ENCODE measurements around the gene FYCO1. TPM values are rescaled to one million over a fixed set of nuclear protein-coding genes. Genes with fewer than 3 reads are reported as not detected.

FYCO1 gene
- total RNA-seq, 6 experiments from 2014 or later: 20.8 to 30.7 (median 27.2) TPM

- Mint-ChIP-seq H3K36me3 (ENCODE audit: low read depth) (peaks cover 18% of the 10 kb centered on the region), H3K4me1 (ENCODE audit: low read depth) (peaks cover 11% of the 10 kb centered on the region)
- no peak for DNase-seq
Measured at GRCh38 chr3:45936261-45936660, 59.4 kb downstream of the FYCO1 start.

GRCh38 chr3:45933591-45933990, 62.0 kb downstream of the FYCO1 start:
- no peak for DNase-seq
- Mint-ChIP-seq H3K4me3 (no peak overlapping the region), H3K36me3 (ENCODE audit: low read depth) (peaks cover 18% of the 10 kb centered on the region), H3K4me1 (ENCODE audit: low read depth) (peaks cover 8% of the 10 kb centered on the region), H3K27me3 (ENCODE audit: insufficient read depth) (peaks cover 2% of the 10 kb centered on the region; the same call in 1 of the 2 replicates), H3K27ac (no peak overlapping the region), H3K9me3 (no peaks in the 10 kb centered on the region)
- no peak for TF ChIP-seq CTCF (IDR thresholded peaks at IDR 0.05)

More at GRCh38 chr3:45936261-45936660, 59.4 kb downstream of the FYCO1 start:
- H3K4me3 Mint-ChIP-seq: no peak overlapping the region
- no peak for TF ChIP-seq CTCF (IDR thresholded peaks at IDR 0.05)
- no peaks in the 10 kb centered on the region for H3K27me3 Mint-ChIP-seq (ENCODE audit: insufficient read depth)
- H3K9me3 Mint-ChIP-seq: no peaks in the 10 kb centered on the region; the same call in 1 of the 2 replicates
- H3K27ac Mint-ChIP-seq: no peak overlapping the region

- no peak for TF ChIP-seq CTCF (IDR thresholded peaks at IDR 0.05)
- DNase-seq: no peak
- H3K27ac Mint-ChIP-seq: no peak overlapping the region
- H3K9me3 Mint-ChIP-seq: no peaks in the 10 kb centered on the region
- H3K4me1 Mint-ChIP-seq (ENCODE audit: low read depth): peaks cover 23% of the 10 kb centered on the region
- peaks cover 2% of the 10 kb centered on the region; the same call in 1 of the 2 replicates for H3K27me3 Mint-ChIP-seq (ENCODE audit: insufficient read depth)
- H3K4me3 Mint-ChIP-seq: no peak overlapping the region
- H3K36me3 Mint-ChIP-seq (ENCODE audit: low read depth): peaks cover 24% of the 10 kb centered on the region
Measured at GRCh38 chr3:45932112-45932511, 63.5 kb downstream of the FYCO1 start.

- peaks cover 25% of the 10 kb centered on the region for H3K4me1 Mint-ChIP-seq (ENCODE audit: low read depth)
- no peak for DNase-seq
- H3K36me3 Mint-ChIP-seq (ENCODE audit: low read depth): peaks cover 28% of the 10 kb centered on the region
- peaks cover 2% of the 10 kb centered on the region; the same call in 1 of the 2 replicates for H3K27me3 Mint-ChIP-seq (ENCODE audit: insufficient read depth)
- H3K4me3 Mint-ChIP-seq: no peak overlapping the region
- no peak for TF ChIP-seq CTCF (IDR thresholded peaks at IDR 0.05)
- no peak overlapping the region for H3K27ac Mint-ChIP-seq
- no peaks in the 10 kb centered on the region for H3K9me3 Mint-ChIP-seq
Measured at GRCh38 chr3:45931496-45931895, 64.1 kb downstream of the FYCO1 start.

GRCh38 chr3:45929042-45929679, 66.5 kb downstream of the FYCO1 start:
- DNase-seq: peak; percentile 7
- peaks cover 28% of the 10 kb centered on the region for H3K4me1 Mint-ChIP-seq (ENCODE audit: low read depth)
- peaks cover 33% of the 10 kb centered on the region for H3K36me3 Mint-ChIP-seq (ENCODE audit: low read depth)
- H3K9me3 Mint-ChIP-seq: no peaks in the 10 kb centered on the region
- TF ChIP-seq CTCF (IDR thresholded peaks at IDR 0.05): peak; percentile 90
- H3K27me3 Mint-ChIP-seq (ENCODE audit: insufficient read depth): peaks cover 2% of the 10 kb centered on the region
- H3K27ac Mint-ChIP-seq: peak overlapping the region; percentile 70; the same call in 1 of the 2 replicates
- no peak overlapping the region for H3K4me3 Mint-ChIP-seq

All from HFFc6 (cell line).